GM21381 (cell line): ENCODE data around the gene FNTB.
A peak's percentile ranks its signal among the peaks of the same experiment; 100 is the strongest.
"Not testable (repeated sequence)": the region's sequence is repeated elsewhere in the genome, so short reads cannot be mapped to it uniquely, and the experiment has no call there.

Source experiments
- ATAC-seq: cut with Tn5 transposase; IDR thresholded peaks from one replicate; pipeline ENCODE4 v1.9.1; 2021; ENCODE audit warnings: mild to moderate bottlenecking, moderate library complexity; ENCODE audit not compliant: unreplicated experiment

FNTB gene

DNA sequence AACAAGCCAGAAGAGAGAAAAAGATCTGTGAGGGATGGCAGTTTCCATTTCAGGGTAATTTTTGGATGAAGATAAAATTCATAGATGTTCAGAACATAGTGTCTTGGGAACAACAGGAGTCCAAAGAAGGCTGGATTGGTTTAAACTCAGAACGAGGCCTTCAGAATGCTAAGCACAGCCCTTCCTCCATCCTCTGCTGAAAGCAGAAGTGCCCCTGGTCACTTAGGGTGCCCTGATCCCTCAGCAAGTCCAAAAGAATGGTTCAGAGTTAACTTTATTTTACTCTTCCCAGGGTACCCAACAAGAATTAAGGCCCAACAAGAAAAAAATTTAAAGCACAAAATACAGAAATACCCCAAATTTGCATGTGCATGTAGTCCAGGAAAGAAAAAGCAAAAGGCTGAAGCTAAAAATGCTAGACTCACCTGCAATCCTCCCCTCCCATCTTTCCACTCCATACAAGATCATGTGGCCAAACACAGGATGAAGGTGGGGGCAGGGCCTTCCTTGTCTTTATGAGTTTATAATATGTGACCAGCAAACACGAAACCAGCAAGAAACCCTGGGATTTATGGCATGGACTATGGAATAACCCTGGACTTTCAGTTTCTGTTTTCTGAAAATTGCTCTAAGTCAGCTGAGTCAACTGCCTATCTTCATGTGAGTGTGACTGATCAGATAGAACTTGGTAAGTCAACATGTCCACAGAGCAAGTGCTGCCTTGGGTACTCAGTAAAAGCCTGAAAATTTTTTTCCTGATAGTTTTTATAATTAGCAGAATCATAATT lies 94.5 kb downstream of the FNTB start:
- ATAC-seq: no peak

DNA sequence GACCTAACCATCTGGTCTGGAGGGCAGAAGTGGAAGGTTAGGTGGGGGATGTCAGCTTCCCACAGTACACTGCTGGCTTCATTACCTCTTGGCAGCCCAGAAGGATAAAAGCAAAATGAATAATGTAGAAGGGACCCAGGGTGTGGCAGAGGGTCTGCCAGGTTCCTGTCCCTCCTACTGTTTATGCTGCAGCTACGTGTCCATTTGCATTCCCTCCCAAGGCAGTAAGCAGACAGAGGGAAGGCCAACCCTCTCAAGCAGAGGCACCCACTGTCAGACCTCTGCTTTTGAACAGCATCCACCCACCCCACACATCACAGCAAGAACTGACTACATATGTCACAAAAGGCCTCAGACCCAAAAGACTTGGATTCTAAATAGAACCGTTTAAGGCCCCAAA lies 96.2 kb downstream of the FNTB start:
- no peak for ATAC-seq

DNA sequence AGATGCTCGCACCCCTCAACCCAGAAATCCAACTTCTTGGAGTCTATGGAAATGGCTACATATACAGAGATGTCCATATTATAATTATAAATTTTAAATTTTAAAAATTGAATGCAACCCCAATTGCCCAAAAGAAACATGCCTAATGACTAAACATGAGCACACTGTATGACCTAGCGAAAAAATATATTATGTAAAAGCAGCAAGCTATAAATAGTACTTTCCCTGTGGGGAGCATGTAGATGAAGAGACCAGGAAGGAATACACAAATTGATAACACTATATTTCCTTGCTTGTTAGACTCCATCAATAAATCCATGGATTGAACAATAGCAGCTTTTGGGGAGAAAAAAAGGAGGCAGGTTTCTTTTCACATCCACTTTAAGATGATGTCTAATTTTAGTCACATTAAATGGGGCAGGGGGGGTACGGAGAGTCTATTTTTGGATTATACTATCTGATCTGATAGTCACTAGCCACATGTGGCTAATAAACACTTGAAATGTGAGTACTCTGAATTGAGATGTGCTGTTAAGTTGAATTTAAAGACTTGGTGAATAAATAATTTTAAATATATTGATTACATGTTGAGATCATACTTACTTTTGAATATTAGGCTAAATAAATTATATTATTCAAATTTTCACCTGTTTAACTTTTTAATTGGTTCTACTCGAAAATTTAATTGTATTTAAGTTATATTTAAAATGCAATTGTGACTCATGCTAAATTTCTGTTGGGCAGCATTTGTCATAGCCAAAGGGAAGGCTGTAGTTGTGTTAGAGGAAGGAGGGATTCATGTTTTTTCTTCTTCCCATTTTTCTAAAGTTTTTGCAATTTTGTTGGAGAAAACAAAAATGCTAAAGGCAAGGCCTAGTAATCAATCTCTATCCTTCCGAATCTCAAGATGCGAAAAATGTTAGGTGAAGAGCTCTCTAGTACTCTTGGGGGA lies 98.1 kb downstream of the FNTB start:
- ATAC-seq: no peak

DNA sequence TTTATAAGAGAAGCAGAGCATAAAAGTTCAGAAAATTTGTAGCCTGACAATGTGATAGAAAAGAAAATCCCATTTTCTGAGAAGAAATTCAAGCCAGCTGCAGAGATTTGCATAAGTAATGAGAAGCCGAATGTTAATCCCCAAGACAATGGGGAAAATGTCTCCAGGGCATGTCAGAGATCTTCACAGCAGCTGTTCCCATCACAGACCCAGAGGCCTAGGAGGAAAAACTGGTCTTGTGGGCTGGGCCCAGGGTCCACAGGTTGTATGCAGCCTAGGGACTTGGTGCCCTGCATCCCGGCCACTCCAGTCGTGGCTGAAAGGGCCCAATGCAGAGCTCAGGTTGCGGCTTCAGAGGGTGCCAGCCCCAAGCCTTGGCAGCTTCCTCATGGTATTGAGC lies 100.0 kb downstream of the FNTB start:
- not testable (repeated sequence) for ATAC-seq

DNA sequence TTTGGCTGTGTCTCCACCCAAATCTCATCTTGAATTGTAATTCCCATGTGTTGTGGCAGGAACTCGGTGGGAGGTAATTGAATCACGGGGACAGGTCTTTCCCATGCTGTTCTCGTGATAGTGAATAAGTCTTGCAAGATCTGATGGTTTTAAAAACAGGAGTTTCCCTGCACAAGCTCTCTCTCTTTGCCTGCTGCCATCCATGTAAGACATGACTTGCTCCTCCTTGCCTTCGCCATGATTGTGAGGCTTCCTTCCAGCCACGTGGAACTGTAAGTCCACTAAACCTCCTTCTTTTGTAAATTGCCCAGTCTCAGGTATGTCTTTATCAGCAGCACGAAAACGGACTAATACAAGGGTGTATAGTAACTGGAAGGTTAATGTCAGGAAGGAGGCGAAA lies 101.1 kb downstream of the FNTB start:
- ATAC-seq: not testable (repeated sequence)

DNA sequence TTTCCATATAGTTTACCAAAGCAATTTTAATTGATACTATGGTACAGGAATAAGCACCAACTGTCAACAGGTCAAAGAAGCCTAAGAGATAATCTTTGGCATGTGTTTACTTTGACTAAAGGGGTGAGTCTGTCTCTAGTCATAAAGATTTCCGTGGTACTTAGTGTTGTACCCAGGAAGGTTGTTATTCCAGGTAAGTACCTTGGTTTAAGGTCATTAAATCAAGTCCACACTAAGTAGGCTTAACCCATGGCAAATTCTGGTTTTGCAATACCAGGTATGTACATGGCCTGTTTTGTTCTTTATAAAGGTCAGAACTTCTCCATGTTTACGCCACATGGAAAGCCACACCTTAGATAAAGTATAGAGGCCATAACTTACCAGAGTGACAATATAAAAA lies 105.7 kb downstream of the FNTB start:
- no peak for ATAC-seq

DNA sequence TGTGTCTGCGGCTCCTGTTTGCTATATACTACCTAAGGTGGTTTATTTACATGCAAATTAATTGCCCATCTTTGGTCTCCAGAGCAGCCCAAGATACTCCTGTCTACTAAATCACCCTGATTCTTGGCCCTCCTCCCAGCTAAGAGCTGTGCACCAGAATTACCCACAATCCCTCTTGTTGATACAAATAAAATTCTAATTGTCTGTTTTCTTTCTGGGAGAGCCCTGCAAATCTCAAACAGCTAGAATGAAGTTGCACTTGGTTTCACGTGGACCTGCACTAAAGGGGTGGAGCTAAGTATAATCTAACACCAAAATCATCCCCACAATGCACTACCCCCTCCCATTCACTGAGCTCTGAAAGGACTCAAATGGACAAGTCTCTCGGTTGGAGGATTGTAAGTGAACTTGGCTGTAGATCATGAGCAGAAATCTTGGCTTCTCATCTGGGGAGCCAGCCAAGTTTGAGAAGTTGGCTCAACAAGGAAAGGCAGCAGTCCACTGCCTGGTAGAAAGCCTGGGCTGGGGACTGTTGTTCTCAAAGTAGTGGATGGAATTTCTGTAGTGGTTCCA lies 109.0 kb downstream of the FNTB start:
- no peak for ATAC-seq

DNA sequence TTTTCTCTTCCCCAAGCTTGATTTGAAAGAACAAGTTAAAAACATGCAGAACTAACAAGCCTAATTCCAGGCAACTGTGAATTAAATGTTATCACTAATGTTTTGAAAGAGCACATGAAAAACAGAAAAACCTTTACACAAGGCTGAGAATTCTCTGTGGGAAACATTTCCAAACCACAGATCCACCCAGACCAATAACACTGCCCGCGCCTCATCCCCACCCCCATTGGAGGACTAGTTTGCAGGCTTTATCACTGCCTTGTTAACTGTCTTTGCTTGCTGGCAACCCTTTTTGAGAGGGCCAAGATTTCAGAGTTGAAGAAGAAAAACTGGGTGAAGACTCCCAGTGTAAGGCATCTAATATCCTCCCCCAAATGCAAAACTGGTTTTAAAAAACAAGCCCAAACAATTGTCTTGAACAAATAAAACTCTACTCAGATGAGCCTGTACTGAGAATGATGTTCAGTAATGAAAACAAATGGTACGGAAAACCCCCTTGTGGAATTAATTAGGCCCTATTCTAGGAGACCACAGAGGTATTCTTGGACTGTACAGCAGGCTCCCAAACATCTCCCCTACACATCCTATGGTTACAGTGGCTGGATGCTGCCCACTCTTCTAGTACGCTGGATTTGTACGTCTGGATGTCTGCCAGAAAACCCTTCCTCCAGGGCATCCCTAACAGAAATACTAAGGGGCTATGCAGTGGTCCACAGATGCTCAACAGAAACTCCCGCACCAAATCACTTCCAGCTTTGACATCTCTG lies 109.8 kb downstream of the FNTB start:
- ATAC-seq: no peak

DNA sequence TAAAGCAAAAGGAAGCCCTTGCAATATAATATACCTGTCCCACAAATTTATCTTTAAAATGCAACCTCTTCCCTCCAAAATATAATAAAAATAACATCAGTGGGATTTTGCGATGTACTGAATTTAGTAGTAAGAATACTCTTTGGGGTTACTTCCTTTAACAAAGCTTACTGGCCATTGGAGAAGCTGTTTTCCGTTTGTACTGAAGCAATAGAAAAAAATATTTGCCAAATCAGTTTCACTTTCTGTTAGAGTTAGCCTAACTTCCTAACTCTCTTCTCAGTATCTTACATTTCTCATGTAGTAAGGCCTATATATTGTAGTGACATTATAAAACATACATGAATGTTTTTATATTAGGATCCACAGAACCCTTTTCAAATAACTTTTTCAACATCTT lies 111.9 kb downstream of the FNTB start:
- no peak for ATAC-seq

DNA sequence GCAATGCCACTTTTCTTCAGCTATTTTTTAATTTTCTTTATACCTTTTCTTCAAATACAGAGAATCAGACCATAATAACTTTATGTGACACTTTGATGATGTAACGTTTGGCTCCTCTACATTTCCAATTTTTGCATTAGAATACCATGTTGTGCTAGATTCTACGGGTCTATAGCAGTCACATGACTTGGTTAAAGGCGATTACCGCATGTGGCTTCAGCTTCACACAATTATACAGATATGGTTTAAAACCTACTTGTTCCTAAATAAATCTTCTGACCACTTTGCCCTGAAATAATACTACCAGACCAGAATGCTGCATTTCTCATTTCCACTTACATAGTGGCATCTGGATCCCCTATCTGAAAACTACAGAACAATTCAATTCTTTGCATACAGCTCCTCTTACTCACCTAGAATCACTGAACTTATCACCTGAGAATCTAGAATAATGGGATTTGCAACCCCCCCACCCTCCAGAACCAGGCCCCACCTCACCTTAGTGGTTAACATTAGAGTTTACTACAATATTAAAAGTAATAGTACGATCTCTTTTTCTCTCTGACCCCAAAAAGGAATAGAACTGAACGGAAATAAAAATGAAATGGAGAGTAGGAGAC lies 114.3 kb downstream of the FNTB start:
- ATAC-seq: no peak

DNA sequence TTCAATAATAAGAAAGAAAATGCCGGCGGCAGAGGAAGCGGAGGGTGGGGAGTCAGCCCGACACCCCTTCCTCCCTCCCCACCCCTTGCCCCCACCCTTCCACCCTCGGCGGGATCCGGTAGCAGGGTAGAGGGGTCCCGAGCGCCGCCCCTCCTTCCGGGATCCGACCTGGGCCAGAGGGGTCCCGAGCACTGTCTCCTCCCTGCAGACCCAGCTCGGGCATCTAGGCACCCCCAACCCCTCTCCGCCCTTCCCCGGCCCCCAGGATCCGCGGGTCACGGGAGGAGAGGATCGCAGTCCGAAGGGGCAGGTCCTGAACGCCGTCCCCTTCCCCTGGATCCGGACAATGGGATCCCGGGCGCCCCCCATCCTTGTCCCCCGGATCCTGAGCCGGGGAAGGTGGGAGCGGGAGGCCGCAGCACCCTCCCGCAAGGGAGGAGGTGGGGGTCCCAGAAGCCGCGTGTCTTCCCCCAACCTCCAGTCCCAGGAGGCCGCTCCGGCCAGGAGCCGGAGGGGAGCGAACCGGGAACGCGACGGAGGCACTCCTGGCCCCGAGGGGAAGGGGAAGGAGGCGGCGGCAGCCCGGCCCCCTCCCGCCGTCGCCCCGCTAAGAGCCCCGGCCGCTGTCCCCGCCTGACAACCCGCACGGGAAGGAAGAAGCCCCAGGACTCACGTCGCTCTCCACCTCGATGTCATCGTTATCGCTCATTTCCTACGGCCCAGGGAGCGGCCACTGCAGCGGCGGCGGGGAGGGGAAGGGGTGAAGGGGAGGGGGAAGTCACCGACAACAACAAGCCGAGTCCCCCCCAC lies 115.1 kb downstream of the FNTB start:
- peak; percentile 0 for ATAC-seq

DNA sequence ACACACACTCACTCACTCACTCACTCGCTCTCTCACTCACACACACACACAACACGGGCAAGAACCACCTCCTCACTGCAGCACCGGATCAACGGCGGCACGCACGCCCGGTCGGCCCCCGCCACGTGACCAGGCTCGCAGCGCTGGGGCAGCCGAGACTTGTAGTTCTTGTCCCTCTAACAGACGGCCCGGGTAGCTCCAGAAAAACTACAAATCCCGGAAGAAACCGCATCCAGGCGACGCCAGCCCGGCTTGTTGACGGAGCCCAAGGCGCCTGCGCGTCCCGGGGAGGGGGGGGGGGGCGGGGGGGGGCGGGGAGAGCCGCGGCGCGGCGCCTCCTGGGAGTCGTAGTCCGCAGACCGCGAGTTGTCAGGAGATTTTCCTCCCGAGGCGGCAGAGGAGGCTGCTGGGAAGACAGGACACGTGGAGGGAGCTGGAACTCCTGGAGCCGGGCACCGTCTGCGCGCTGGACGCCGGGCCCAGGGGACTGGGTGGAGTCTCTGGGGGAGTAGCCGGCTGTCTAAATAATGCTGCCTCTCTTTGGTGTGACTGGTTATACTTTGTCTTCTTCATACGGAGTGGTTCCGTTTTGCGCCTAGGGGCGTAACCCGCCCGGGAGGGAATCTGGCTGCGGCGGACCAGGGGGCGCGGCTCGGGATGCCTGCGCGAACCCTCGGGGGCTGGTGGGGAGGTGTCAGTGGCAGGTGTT lies 115.9 kb downstream of the FNTB start, which contains the start of gene MAX:
Gene MAX, minus strand, starts transcription at position 77 of the 709 bp plus-strand sequence. CDS start 178 bp downstream, outside the sequence.
- ATAC-seq: peak; percentile 82

DNA sequence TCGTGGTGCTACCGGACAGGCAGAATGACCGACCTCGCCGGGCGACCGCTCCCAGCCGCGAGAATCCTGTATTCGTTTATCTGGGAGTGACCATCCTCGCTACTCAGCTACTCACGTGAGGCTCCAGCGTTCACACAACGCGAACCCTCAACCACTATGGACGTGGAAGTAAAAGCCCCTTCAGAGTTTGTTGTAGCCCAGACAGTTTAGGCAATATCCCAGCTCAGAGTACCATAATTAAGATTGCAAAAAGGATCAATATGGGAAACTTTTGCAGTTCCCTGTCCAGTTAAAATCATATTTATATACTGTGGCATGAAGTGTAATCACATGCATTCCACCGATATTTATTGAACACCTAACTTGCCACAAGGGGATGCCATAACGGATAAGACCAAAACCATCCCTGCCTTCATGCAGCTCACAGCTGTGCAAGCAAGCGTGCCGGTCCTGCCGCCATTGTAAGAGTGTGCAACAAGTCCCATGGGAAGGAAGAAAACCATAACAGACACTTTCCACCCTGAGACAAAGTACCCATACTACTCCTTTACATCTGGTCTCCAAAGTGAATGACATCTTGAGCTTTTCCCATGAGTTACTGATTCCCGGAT lies 116.6 kb downstream of the FNTB start:
- no peak for ATAC-seq

DNA sequence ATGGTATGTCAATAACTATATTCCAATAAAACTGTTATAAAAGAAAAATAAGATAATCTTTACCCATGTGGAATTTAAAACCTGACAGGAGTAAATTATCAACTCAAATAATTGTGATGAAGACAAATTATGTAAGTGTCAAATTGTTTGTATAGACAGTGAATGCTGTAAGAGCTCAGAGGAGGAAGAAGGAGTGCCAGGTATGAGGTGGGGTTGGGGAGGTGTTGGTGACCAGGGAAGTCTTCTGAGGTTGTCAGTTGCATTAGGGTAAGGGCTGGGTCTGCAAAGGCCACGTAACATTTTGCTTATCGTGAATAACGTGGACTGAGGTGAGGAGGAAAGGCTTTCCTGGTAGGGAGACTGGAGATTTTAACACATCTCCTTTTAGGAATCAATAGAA lies 118.1 kb downstream of the FNTB start:
- no peak for ATAC-seq

DNA sequence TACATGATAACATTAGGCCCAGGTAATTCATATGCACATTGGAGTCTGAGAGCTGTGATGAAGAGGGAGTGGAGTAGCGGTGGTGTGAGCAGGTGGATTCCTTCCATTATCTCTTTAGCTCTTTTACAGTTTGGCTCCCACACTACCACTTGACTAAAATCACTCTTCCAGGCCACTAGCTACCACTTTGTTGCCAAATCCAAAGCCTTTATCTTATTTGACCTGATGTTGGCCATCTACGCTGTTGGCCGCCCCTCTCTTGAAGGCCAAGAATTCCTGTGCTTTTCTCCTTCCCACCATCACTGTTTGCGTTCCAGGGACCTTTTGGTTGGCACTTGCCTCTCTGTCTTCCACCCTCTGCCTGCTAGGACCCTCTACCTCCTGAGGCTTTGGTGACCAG lies 119.6 kb downstream of the FNTB start:
- ATAC-seq: no peak

DNA sequence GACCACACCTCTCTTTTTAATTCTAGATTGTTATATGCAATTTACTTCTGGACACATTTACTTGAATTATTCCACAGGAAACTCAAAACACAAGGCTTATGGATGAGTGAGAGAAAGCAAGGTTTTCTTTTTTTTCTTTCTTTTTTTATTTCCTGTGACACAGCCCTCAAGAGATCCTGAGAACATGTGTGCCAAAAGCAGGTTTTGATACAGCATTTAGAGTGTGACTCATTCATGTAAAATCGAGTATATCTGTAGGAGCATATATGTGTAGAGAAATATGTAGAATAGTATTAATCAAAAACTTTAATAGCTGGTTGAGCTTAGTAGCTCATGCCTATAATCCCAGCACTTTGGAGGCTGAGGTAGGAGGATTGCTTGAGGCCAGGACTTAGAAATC lies 120.0 kb downstream of the FNTB start:
- no peak for ATAC-seq

DNA sequence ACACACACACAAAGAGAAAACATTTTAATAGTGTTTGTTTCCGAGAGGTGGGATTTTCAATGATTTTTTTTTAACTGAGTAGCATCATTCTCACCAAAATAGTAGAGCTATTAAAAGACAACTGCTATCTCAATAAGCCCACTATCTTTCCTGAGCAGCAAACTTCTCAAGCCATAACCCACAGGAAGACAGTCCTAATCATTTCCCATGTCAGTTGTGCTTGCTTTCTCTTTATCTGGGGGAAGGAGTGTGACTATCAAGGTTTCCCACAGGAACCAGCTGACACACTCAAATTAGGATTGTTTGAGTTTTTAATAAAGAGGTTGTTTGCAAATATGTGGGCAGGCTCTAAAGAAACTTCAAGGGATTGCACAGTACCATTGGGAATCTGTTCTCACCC lies 120.5 kb downstream of the FNTB start:
- ATAC-seq: no peak

DNA sequence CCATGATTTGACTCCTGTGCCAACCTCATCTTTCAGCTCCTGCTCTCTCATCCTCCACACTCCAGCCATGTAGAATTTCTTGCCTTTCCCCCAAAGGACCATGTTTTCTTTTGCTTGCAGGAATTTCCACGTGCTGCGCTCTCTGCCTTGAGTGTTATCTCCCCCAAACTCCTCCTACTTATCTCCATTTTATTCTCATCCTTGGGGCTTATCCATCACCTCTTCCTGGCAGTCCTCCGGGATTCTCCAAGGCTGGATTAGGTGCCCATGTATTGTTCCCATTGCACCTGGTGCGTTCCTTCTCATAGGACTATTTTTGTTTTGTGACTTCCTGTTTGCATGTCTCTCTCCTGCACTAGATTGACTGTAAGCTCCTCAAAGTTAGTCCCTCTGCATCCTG lies 122.7 kb downstream of the FNTB start:
- no peak for ATAC-seq
